Loucy (cell line): ENCODE results near the gene CAPN1.

ENCODE experiments used
- CTCF ChIP-seq: fragments of 200-600 bp; sonication (generic); conservative IDR thresholded peaks from 2 replicates; pipeline ENCODE4 v1.5.1; 2014; ENCODE audit warnings: mild to moderate bottlenecking, antibody characterized with exemption, low read length
- EZH2phosphoT487 ChIP-seq: fragments of 200-600 bp; IDR thresholded peaks from 2 replicates; pipeline ENCODE4 v1.6.1; 2018; ENCODE audit warnings: antibody characterized with exemption, mild to moderate bottlenecking, moderate library complexity, borderline replicate concordance

GRCh38 chr11:65209711-65210360 lies 28.1 kb downstream of the CAPN1 start:
- TF ChIP-seq CTCF, result no peak
- TF ChIP-seq EZH2phosphoT487, result no peak
